Measurements from ENCODE around the gene NISCH.

The NISCH gene

GRCh38 chr3:52504977-52505376, 49.6 kb downstream of the NISCH start:
- ATAC-seq, result no peak
- TF ChIP-seq ZFP30 (CRISPR knock-in tag; IDR thresholded peaks at IDR 0.05), result no peak
- no peak for TF ChIP-seq SNAI2 (CRISPR knock-in tag; IDR thresholded peaks at IDR 0.05)
- no peak for TF ChIP-seq ZNF8 (CRISPR knock-in tag; IDR thresholded peaks at IDR 0.05)
- no peak for TF ChIP-seq PATZ1 (CRISPR knock-in tag; IDR thresholded peaks at IDR 0.05; ENCODE audit: borderline replicate concordance)
- TF ChIP-seq RARB (CRISPR knock-in tag; IDR thresholded peaks at IDR 0.05), result no peak
- no peak for TF ChIP-seq ZFP3 (CRISPR knock-in tag; IDR thresholded peaks at IDR 0.05)
- TF ChIP-seq ISL1 (CRISPR knock-in tag; IDR thresholded peaks at IDR 0.05), result no peak
- TF ChIP-seq BACH2 (CRISPR knock-in tag; IDR thresholded peaks at IDR 0.05; ENCODE audit: borderline replicate concordance), result no peak
- TF ChIP-seq PPARA (CRISPR knock-in tag; IDR thresholded peaks at IDR 0.05; ENCODE audit: borderline replicate concordance), result no peak

GRCh38 chr3:52506266-52506966, 51.0 kb downstream of the NISCH start:
- no peak for TF ChIP-seq ARNTL (CRISPR knock-in tag; IDR thresholded peaks at IDR 0.05; ENCODE audit: borderline replicate concordance, low read depth)
- ATAC-seq, result no peak

- peak; percentile 28 for ATAC-seq
Observed at GRCh38 chr3:52507359-52507758, 52.0 kb downstream of the NISCH start.

GRCh38 chr3:52509753-52510328, 54.4 kb downstream of the NISCH start:
- no peak for ATAC-seq
- no peak for TF ChIP-seq TCF4 (CRISPR knock-in tag; IDR thresholded peaks at IDR 0.05; ENCODE audit: borderline replicate concordance)
- no peak for TF ChIP-seq TOX (CRISPR knock-in tag; IDR thresholded peaks at IDR 0.05; ENCODE audit: borderline replicate concordance)
- TF ChIP-seq GLIS3 (CRISPR knock-in tag; IDR thresholded peaks at IDR 0.05), result no peak
- no peak for TF ChIP-seq POU6F1 (CRISPR knock-in tag; IDR thresholded peaks at IDR 0.05; ENCODE audit: borderline replicate concordance, low read depth)
- TF ChIP-seq ZFP30 (CRISPR knock-in tag; IDR thresholded peaks at IDR 0.05), result no peak
- TF ChIP-seq ZNF8 (CRISPR knock-in tag; IDR thresholded peaks at IDR 0.05), result no peak
- no peak for TF ChIP-seq PATZ1 (CRISPR knock-in tag; IDR thresholded peaks at IDR 0.05; ENCODE audit: borderline replicate concordance)
- TF ChIP-seq RARB (CRISPR knock-in tag; IDR thresholded peaks at IDR 0.05), result no peak
- TF ChIP-seq OSR1 (CRISPR knock-in tag; IDR thresholded peaks at IDR 0.05), result no peak
- no peak for TF ChIP-seq ISL1 (CRISPR knock-in tag; IDR thresholded peaks at IDR 0.05)
- TF ChIP-seq ZC3H10 (CRISPR knock-in tag; IDR thresholded peaks at IDR 0.05), result no peak
- TF ChIP-seq ZNF70 (CRISPR knock-in tag; IDR thresholded peaks at IDR 0.05), result no peak
- no peak for TF ChIP-seq SNAI2 (CRISPR knock-in tag; IDR thresholded peaks at IDR 0.05)
- no peak for TF ChIP-seq PPARA (CRISPR knock-in tag; IDR thresholded peaks at IDR 0.05; ENCODE audit: borderline replicate concordance)
- no peak for TF ChIP-seq ARNTL (CRISPR knock-in tag; IDR thresholded peaks at IDR 0.05; ENCODE audit: borderline replicate concordance, low read depth)
- TF ChIP-seq CSDC2 (CRISPR knock-in tag; IDR thresholded peaks at IDR 0.05), result no peak

More at GRCh38 chr3:52507359-52507758, 52.0 kb downstream of the NISCH start:
- no peak for TF ChIP-seq ZNF565 (CRISPR knock-in tag; conservative IDR thresholded peaks at IDR 0.05; ENCODE audit: low read depth)
- no peak for TF ChIP-seq PATZ1 (CRISPR knock-in tag; IDR thresholded peaks at IDR 0.05; ENCODE audit: borderline replicate concordance)
- TF ChIP-seq PPARA (CRISPR knock-in tag; IDR thresholded peaks at IDR 0.05; ENCODE audit: borderline replicate concordance), result no peak
- no peak for TF ChIP-seq BACH2 (CRISPR knock-in tag; IDR thresholded peaks at IDR 0.05; ENCODE audit: borderline replicate concordance)
- no peak for TF ChIP-seq ZNF8 (CRISPR knock-in tag; IDR thresholded peaks at IDR 0.05)
- TF ChIP-seq ZNF70 (CRISPR knock-in tag; IDR thresholded peaks at IDR 0.05), result no peak
- TF ChIP-seq ARNTL (CRISPR knock-in tag; IDR thresholded peaks at IDR 0.05; ENCODE audit: borderline replicate concordance, low read depth), result no peak
- TF ChIP-seq ZFP3 (CRISPR knock-in tag; IDR thresholded peaks at IDR 0.05), result no peak
- TF ChIP-seq CSDC2 (CRISPR knock-in tag; IDR thresholded peaks at IDR 0.05), result no peak
- TF ChIP-seq ESRRG (CRISPR knock-in tag; IDR thresholded peaks at IDR 0.05), result no peak

Data from SK-N-SH treated with all-trans-retinoic acid at 6 μM for 48 hours (cell line).